NB4 (cell line): ENCODE data around the gene TTPAL.

Experiments used
- DNase-seq: peaks from one replicate; pipeline ENCODE4 v3.0.0; 2010; ENCODE audit warnings: low read depth
- H3K4me3 ChIP-seq: one replicate; pipeline ENCODE4 v1.5.1; 2011; ENCODE audit warnings: mild to moderate bottlenecking, low read depth, low read length, moderate library complexity
- MYC ChIP-seq: IDR thresholded peaks from 2 replicates; pipeline ENCODE4 v1.6.1; 2011; ENCODE audit warnings: low read depth, low read length
- POLR2A ChIP-seq: IDR thresholded peaks from 2 replicates; pipeline ENCODE4 v1.6.1; 2011; ENCODE audit warnings: mild to moderate bottlenecking; ENCODE audit not compliant: insufficient read length; ENCODE audit errors: extremely low read depth
- TF ChIP-seq, protein P1 (sequence below): IDR thresholded peaks from 2 replicates; pipeline ENCODE4 v1.6.1; 2011; ENCODE audit warnings: low read depth, low read length
- TF ChIP-seq, protein P2 (sequence below): IDR thresholded peaks from one replicate; pipeline ENCODE4 v1.5.1; 2012; ENCODE audit warnings: low read depth, low read length

Gene TTPAL

GRCh38 chr20:44527716-44528199, 52.1 kb downstream of the TTPAL start:
- DNase-seq: no peak
- TF ChIP-seq, protein P1, sequence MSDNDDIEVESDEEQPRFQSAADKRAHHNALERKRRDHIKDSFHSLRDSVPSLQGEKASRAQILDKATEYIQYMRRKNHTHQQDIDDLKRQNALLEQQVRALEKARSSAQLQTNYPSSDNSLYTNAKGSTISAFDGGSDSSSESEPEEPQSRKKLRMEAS: no peak
- TF ChIP-seq MYC: no peak
- no peak for TF ChIP-seq POLR2A
- TF ChIP-seq, protein P2, sequence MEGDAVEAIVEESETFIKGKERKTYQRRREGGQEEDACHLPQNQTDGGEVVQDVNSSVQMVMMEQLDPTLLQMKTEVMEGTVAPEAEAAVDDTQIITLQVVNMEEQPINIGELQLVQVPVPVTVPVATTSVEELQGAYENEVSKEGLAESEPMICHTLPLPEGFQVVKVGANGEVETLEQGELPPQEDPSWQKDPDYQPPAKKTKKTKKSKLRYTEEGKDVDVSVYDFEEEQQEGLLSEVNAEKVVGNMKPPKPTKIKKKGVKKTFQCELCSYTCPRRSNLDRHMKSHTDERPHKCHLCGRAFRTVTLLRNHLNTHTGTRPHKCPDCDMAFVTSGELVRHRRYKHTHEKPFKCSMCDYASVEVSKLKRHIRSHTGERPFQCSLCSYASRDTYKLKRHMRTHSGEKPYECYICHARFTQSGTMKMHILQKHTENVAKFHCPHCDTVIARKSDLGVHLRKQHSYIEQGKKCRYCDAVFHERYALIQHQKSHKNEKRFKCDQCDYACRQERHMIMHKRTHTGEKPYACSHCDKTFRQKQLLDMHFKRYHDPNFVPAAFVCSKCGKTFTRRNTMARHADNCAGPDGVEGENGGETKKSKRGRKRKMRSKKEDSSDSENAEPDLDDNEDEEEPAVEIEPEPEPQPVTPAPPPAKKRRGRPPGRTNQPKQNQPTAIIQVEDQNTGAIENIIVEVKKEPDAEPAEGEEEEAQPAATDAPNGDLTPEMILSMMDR: no peak
- H3K4me3 ChIP-seq: no peak overlapping the region

DNA sequence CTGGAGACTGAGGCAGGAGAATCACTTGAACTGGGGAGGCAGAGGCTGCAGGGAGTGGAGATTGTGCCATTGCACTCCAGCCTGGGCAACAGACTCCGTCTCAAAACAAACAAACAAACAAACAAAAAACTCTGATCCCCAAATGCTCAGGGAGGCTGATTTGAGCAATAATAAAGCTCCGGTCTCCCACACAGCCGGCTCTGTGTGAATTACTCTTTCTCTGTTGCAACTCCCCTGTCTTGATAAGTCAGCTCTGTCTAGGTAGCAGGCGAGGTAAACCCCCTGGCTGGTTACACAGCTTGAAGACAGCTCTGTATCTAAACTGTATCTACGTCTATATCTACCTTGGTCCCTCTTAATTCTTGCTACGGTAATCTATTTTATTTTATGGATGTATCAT, 52.6 kb downstream of the TTPAL start:
- TF ChIP-seq POLR2A (no peak), MYC (no peak)
- TF ChIP-seq, protein P2: no peak
- TF ChIP-seq, protein P1: no peak
- DNase-seq: no peak
- H3K4me3 ChIP-seq: no peak overlapping the region

DNA sequence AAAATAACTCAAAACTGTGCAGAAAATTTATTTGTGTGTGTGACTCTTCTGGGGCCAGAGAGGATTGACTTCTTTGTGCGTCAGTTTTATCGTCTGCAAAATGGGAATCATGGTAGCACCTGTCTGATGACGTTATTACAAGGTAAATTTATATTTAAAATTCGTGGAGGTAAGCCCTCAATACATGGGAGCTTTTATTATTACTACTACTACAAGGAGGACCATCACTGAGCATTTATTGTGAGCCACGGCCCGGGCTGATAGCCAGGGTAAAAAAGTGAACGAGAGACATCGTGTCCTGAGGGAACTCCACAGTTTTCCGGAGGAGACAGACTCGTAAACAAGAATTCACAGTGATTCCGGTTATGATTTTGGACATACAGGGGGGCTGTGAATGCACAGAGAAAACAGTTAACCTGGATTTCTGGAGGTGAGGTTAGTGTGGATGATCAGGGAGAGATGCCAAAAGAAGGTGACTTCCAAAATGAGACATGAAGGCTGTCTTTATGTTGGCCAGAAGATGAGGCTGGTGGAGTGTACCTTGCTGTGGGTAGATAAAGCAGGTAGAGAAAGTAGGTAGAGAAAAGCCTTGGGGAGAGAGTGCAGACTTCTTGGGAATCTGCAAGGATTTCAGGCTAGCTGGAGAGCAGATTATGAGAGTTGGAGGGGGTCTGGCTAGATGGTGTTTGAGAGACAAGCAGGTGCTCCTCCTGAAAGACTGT, 56.7 kb downstream of the TTPAL start:
- TF ChIP-seq, protein P1: no peak
- no peak for TF ChIP-seq POLR2A
- TF ChIP-seq, protein P2: no peak
- TF ChIP-seq MYC: no peak
- H3K4me3 ChIP-seq: peak overlapping the region; percentile 66
- no peak for DNase-seq

DNA sequence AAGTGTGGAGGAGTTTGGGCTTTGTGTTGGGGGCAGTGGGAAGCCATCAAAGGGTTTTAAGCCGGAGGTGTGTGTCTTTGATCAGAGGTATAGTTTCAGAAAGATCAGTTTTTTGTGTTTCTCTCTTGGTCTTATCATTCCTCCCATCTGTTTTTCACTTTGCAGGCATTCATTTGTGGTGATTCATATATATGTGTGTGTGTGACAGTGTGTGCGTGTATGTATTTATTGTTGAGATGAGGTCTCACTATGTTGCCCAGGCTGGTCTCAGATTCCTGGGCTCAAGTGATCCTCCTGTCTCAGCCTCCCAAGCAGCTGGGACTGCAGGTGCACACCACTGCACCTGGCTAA, 57.3 kb downstream of the TTPAL start:
- DNase-seq: no peak
- no peak overlapping the region for H3K4me3 ChIP-seq
- TF ChIP-seq POLR2A (no peak), MYC (no peak)
- TF ChIP-seq, protein P1: no peak
- TF ChIP-seq, protein P2: no peak

GRCh38 chr20:44533928-44534327, 58.3 kb downstream of the TTPAL start:
- DNase-seq: no peak
- no peak overlapping the region for H3K4me3 ChIP-seq
- TF ChIP-seq POLR2A: no peak

DNA sequence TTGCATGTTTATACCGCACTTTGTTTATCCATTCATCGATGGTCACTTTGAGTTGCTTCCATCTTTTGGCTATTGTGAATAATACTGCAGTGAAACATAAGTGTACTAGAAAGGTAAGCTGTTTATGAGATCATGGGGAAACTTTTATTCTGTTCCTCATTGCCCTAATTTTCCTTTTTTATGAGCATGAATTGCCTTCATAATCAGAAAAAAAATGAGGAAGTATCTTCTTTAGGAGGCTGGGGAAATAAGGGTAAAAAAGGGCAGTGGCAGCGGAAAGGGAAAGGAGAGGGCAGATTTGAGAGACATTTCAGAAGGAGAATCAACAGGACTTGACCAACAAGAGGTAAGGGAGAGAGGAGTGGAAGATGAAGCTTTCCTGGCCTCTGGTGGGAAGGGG, 60.5 kb downstream of the TTPAL start:
- TF ChIP-seq, protein P1: no peak
- TF ChIP-seq, protein P2: no peak
- TF ChIP-seq POLR2A: no peak
- TF ChIP-seq MYC: no peak
- peak; percentile 22 for DNase-seq
- no peak overlapping the region for H3K4me3 ChIP-seq
